Activated naive CD8-positive, alpha-beta T cell treated with anti-CD3 and anti-CD28 coated beads for 36 hours (primary cell): Measurements from ENCODE around the gene UQCC5. TPM values are rescaled to one million over a fixed set of nuclear protein-coding genes. Genes with fewer than 3 reads are reported as not detected.

Source experiments
- DNase-seq: peaks from one replicate; pipeline ENCODE4 v3.0.0; 2021
- H3K27ac Mint-ChIP-seq: one replicate; pipeline ENCODE4 v1.8.0; 2022; ENCODE audit warnings: mild to moderate bottlenecking, moderate library complexity, mixed read lengths
- H3K27me3 Mint-ChIP-seq: one replicate; pipeline ENCODE4 v1.8.0; 2022; ENCODE audit warnings: mild to moderate bottlenecking, mixed read lengths
- H3K36me3 Mint-ChIP-seq: one replicate; pipeline ENCODE4 v1.8.0; 2021; ENCODE audit warnings: mild to moderate bottlenecking, mixed read lengths
- H3K4me1 Mint-ChIP-seq: one replicate; pipeline ENCODE4 v1.8.0; 2021; ENCODE audit warnings: mixed read lengths
- H3K4me3 Mint-ChIP-seq: one replicate; pipeline ENCODE4 v1.8.0; 2022; ENCODE audit warnings: mild to moderate bottlenecking, moderate library complexity, mixed read lengths
- H3K9me3 Mint-ChIP-seq: one replicate; pipeline ENCODE4 v1.8.0; 2022; ENCODE audit warnings: mixed read lengths
- total RNA-seq, 2 experiments: library from RNA; stranded (reverse); gene quantifications; one replicate each; pipeline ENCODE4 v1.2.3, GENCODE V29; 2021

UQCC5 gene
- 10 to 100 TPM; 23.4 to 23.6 TPM for total RNA-seq

GRCh38 chr3:52536369-52537164, at the start of gene UQCC5:
UQCC5 (plus strand) TSS chr3:52536605; CDS start chr3:52536756, 151 bp downstream.
- Mint-ChIP-seq H3K27me3 (peaks cover 3% of the 10 kb centered on the region), H3K36me3 (peaks cover 31% of the 10 kb centered on the region), H3K4me1 (peaks cover 42% of the 10 kb centered on the region), H3K27ac (peak within 1 kb of the TSS; percentile 99), H3K9me3 (no peaks in the 10 kb centered on the region), H3K4me3 (peak within 1 kb of the TSS; percentile 99)
- peak; percentile 99 for DNase-seq

DNA sequence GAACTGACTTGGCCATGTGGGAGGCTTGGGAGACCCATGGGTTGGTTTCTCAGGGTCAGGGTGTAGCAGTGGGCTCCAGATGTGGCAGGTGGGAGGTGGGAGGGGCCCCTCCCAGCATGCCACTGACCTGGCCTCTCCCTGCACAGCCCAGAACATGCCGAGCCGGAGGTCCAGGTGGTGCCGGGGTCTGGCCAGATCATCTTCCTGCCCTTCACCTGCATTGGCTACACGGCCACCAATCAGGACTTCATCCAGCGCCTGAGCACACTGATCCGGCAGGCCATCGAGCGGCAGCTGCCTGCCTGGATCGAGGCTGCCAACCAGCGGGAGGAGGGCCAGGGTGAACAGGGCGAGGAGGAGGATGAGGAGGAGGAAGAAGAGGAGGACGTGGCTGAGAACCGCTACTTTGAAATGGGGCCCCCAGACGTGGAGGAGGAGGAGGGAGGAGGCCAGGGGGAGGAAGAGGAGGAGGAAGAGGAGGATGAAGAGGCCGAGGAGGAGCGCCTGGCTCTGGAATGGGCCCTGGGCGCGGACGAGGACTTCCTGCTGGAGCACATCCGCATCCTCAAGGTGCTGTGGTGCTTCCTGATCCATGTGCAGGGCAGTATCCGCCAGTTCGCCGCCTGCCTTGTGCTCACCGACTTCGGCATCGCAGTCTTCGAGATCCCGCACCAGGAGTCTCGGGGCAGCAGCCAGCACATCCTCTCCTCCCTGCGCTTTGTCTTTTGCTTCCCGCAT, 49.2 kb upstream of the UQCC5 start:
- peaks cover 2% of the 10 kb centered on the region for H3K36me3 Mint-ChIP-seq
- no peaks in the 10 kb centered on the region for H3K27me3 Mint-ChIP-seq
- H3K27ac Mint-ChIP-seq = no peak overlapping the region

GRCh38 chr3:52487788-52488691, 48.4 kb upstream of the UQCC5 start:
- H3K27ac Mint-ChIP-seq = no peak overlapping the region
- no peaks in the 10 kb centered on the region for H3K27me3 Mint-ChIP-seq
- DNase-seq = no peak
- H3K36me3 Mint-ChIP-seq = peaks cover 2% of the 10 kb centered on the region
- H3K9me3 Mint-ChIP-seq = no peaks in the 10 kb centered on the region
- H3K4me3 Mint-ChIP-seq = no peak overlapping the region
- H3K4me1 Mint-ChIP-seq = no peaks in the 10 kb centered on the region

More for the DNA sequence above, 49.2 kb upstream of the UQCC5 start:
- Mint-ChIP-seq H3K4me3 (no peak overlapping the region), H3K9me3 (no peaks in the 10 kb centered on the region), H3K4me1 (no peaks in the 10 kb centered on the region)
- DNase-seq = no peak

DNA sequence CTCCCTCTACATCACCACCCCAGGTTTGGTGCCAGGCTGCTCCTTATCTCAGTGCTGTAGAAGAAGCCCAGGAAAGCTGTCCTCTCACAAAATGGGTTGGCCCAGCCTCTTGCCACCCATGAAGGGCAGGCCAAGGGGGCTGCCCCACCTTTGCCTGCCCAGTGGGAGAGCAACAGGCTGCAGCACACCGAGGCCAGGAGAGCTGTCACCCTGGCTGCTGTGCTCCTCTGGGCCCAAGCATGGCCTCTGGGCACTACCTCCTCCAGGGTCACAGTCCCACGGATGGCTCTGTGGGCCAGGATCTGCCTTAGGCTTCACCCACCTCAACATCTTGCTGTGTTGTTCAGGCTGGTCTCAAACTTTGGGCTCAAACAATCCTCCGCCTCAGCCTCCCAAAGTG, 47.7 kb upstream of the UQCC5 start:
- Mint-ChIP-seq H3K27me3 (no peaks in the 10 kb centered on the region), H3K9me3 (no peaks in the 10 kb centered on the region), H3K36me3 (peaks cover 2% of the 10 kb centered on the region), H3K4me3 (no peak overlapping the region), H3K4me1 (no peaks in the 10 kb centered on the region), H3K27ac (no peak overlapping the region)
- DNase-seq = no peak

- no peaks in the 10 kb centered on the region for H3K4me1 Mint-ChIP-seq
- no peak overlapping the region for H3K27ac Mint-ChIP-seq
- peaks cover 2% of the 10 kb centered on the region for H3K36me3 Mint-ChIP-seq
- no peaks in the 10 kb centered on the region for H3K27me3 Mint-ChIP-seq
- no peaks in the 10 kb centered on the region for H3K9me3 Mint-ChIP-seq
- DNase-seq = no peak
- H3K4me3 Mint-ChIP-seq = no peak overlapping the region
Measured at GRCh38 chr3:52489453-52489852, 47.0 kb upstream of the UQCC5 start.

DNA sequence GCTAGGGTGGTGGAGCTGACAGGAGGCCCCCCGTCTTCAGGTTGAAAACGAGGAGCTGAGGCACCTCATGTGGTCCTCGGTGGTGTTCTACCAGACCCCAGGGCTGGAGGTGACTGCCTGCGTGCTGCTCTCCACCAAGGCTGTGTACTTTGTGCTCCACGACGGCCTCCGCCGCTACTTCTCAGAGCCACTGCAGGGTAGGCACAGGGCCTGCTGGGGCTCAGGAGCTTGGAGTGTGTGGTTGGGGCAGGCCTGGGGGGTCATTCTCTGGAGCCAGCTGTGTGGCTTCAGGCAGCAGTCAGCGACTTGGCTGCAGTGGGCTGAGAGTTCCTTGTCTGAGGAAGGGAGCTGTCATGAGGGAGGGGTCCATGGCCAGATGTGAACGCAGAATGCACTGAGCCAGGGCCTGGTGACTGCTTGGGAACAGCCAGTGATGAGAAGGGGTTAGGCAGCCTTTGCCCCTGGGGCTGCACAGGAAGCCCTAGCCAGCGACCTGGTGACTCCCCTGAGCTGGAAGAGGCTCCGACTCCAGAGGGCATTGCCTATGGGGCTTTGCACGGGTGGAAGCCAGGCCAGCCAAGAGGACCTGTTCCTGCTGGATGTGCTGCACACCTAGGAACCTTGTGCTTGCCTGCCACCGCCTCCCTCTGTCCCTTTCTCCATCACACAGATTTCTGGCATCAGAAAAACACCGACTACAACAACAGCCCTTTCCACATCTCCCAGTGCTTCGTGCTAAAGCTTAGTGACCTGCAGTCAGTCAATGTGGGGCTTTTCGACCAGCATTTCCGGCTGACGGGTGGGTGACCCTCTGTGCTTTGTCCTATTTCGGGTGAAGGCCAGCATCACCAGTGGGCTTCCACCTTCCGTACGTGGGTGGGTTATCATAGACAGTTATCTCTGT, 46.1 kb upstream of the UQCC5 start:
- Mint-ChIP-seq H3K27me3 (no peaks in the 10 kb centered on the region), H3K27ac (no peak overlapping the region), H3K9me3 (no peaks in the 10 kb centered on the region), H3K4me3 (no peak overlapping the region), H3K4me1 (no peaks in the 10 kb centered on the region), H3K36me3 (peaks cover 2% of the 10 kb centered on the region)
- DNase-seq = no peak

DNA sequence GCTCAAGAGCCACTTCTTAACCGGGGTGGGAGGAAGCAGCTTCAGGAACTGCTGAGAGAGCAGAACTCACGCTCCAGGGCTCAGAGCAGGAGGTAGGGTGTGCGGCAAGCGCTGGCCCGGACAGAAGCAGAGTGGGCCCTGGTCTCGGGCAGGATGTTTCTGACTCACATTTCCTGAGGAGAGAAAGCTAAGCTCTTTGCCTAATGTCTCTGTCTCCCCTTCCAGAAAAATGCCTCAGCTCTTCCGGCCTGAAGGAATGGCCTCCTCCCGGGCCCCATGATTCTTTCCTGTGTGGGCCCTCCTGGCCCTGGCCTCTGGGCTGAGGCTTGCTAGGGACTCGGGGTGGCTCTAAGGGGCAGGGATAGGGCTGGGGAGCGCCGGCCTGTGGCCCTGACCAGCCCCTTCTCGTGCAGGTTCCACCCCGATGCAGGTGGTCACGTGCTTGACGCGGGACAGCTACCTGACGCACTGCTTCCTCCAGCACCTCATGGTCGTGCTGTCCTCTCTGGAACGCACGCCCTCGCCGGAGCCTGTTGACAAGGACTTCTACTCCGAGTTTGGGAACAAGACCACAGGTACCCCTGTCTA, 45.4 kb upstream of the UQCC5 start:
- Mint-ChIP-seq H3K36me3 (no peaks in the 10 kb centered on the region), H3K4me3 (no peak overlapping the region), H3K27ac (no peak overlapping the region), H3K4me1 (no peaks in the 10 kb centered on the region), H3K9me3 (no peaks in the 10 kb centered on the region), H3K27me3 (no peaks in the 10 kb centered on the region)
- DNase-seq = no peak

DNA sequence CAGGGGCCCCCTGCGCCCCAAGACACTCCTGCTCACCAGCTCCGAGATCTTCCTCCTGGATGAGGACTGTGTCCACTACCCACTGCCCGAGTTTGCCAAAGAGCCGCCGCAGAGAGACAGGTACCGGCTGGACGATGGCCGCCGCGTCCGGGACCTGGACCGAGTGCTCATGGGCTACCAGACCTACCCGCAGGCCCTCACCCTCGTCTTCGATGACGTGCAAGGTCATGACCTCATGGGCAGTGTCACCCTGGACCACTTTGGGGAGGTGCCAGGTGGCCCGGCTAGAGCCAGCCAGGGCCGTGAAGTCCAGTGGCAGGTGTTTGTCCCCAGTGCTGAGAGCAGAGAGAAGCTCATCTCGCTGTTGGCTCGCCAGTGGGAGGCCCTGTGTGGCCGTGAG, 44.3 kb upstream of the UQCC5 start:
- no peak overlapping the region for H3K27ac Mint-ChIP-seq
- no peaks in the 10 kb centered on the region for H3K4me1 Mint-ChIP-seq
- no peaks in the 10 kb centered on the region for H3K27me3 Mint-ChIP-seq
- H3K36me3 Mint-ChIP-seq = no peaks in the 10 kb centered on the region
- no peak overlapping the region for H3K4me3 Mint-ChIP-seq
- H3K9me3 Mint-ChIP-seq = no peaks in the 10 kb centered on the region
- no peak for DNase-seq

GRCh38 chr3:52493232-52494017, 43.0 kb upstream of the UQCC5 start:
- no peaks in the 10 kb centered on the region for H3K4me1 Mint-ChIP-seq
- DNase-seq = no peak
- H3K27me3 Mint-ChIP-seq = no peaks in the 10 kb centered on the region
- no peaks in the 10 kb centered on the region for H3K9me3 Mint-ChIP-seq
- H3K36me3 Mint-ChIP-seq = peaks cover under 1% of the 10 kb centered on the region
- no peak overlapping the region for H3K4me3 Mint-ChIP-seq
- no peak overlapping the region for H3K27ac Mint-ChIP-seq

DNA sequence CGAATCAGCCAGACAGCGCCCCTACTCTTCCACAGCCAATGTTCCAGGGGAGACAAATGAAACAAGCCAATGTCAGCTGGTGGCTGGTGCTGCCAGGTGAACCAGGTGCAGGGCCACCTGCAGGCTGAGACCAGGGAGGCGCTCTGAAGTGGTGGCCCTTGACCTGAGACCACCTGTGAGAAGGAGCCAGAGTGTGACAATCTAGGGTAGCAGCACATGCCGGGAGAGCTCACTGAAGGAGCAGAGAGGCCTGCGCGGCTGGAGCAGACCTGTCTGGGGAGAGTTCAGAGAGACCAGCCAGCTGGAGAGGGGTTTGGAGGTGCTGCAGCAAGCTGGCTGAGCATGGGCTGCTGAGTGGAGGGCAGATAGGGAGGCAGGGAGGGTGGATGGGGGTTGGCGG, 42.0 kb upstream of the UQCC5 start:
- H3K27me3 Mint-ChIP-seq = no peaks in the 10 kb centered on the region
- H3K9me3 Mint-ChIP-seq = no peaks in the 10 kb centered on the region
- peaks cover 1% of the 10 kb centered on the region for H3K36me3 Mint-ChIP-seq
- H3K4me1 Mint-ChIP-seq = peaks cover 4% of the 10 kb centered on the region
- no peak overlapping the region for H3K4me3 Mint-ChIP-seq
- no peak overlapping the region for H3K27ac Mint-ChIP-seq
- no peak for DNase-seq

DNA sequence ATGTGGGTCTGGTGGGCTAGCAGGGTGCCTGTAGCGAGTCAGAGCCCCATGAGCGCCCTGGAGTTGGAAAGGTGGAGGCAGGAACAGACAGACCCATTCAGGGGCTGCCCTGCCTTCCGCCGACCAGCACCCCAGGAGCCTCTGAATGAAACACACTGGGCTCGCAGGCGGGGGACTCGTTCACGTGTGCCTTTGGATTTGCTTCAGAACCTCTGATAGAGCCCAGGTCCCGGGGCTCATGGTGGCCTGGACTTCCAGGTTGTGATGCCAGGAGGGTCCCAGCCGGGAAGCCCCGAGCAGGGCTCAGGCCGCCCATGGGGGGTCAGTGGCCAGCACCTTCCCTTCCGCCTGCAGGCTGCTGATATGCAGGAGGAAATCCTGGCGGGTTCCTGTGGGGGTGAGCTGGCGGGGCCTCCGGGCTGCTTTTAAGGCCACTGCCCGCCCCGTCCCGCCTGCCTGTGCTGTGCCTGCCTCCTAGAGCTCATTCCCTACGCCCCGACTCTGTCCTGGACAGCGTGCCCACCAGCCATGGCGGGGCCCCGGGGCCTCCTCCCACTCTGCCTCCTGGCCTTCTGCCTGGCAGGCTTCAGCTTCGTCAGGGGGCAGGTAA, 41.4 kb upstream of the UQCC5 start, which contains the start of gene STAB1:
Gene STAB1, plus strand, starts transcription at position 453 of the 610 bp plus-strand sequence. Its CDS starts 76 bp downstream, at position 529.
- no peak within 1 kb of the TSS for H3K27ac Mint-ChIP-seq
- no peak within 1 kb of the TSS for H3K4me3 Mint-ChIP-seq
- H3K36me3 Mint-ChIP-seq = peaks cover 1% of the 10 kb centered on the region
- H3K9me3 Mint-ChIP-seq = no peaks in the 10 kb centered on the region
- no peak for DNase-seq
- no peaks in the 10 kb centered on the region for H3K27me3 Mint-ChIP-seq
- peaks cover 4% of the 10 kb centered on the region for H3K4me1 Mint-ChIP-seq

- Mint-ChIP-seq H3K27ac (no peak overlapping the region), H3K4me3 (no peak overlapping the region), H3K9me3 (no peaks in the 10 kb centered on the region), H3K36me3 (peaks cover 1% of the 10 kb centered on the region), H3K27me3 (no peaks in the 10 kb centered on the region), H3K4me1 (peaks cover 4% of the 10 kb centered on the region)
- no peak for DNase-seq
Measured at GRCh38 chr3:52495777-52496602, 40.4 kb upstream of the UQCC5 start.
